Mucosa of descending colon (tissue), 3 donors: ENCODE data around the gene CBLB. TPM values are rescaled to one million over a fixed set of nuclear protein-coding genes. Genes with fewer than 3 reads are reported as not detected.
A peak's percentile ranks its signal among the peaks of the same experiment; 100 is the strongest.

Source experiments
- ATAC-seq: fragments of 200-7000 bp; cut with Tn5 transposase; one replicate; pipeline ENCODE4 v1.9.1; 2020; ENCODE audit warnings: mild to moderate bottlenecking, moderate library complexity
- DNase-seq, 3 donors: peaks; one replicate each; pipeline ENCODE4 v3.0.0-alpha.2; 2020
- H3K36me3 ChIP-seq: fragments of 200-600 bp; one replicate; pipeline ENCODE4 v1.8.0; 2021; ENCODE audit warnings: low read depth, mild to moderate bottlenecking
- H3K4me1 ChIP-seq: fragments of 200-600 bp; one replicate; pipeline ENCODE4 v1.8.0; 2021; ENCODE audit warnings: low read depth, mild to moderate bottlenecking
- H3K4me3 ChIP-seq: fragments of 200-600 bp; one replicate; pipeline ENCODE4 v1.8.0; 2021; ENCODE audit warnings: mild to moderate bottlenecking
- H3K9me3 ChIP-seq: fragments of 200-600 bp; one replicate; pipeline ENCODE4 v1.8.0; 2021; ENCODE audit warnings: mild to moderate bottlenecking
- intact Hi-C, 2 donors: fragments of 100-400 bp; cut with DNase I in 1 of 2; cut with micrococcal nuclease in 1 of 2; formaldehyde crosslinking; loops; one replicate each; pipeline versions ENCODE4 v1.11.0 to v1.11.1; 2022; cut with DNase I, micrococcal nuclease
- long read RNA-seq, 2 donors: library from polyadenylated mRNA; unstranded; transcript quantifications; one replicate each; pipeline ENCODE4 v2.0.0, GENCODE V29; 2019 to 2021
- total RNA-seq, 3 donors: library from RNA; stranded (reverse); fragmentation: NEBNext Ultra II Directional in 2 of 3; extraction: Animal tissue kit (Norgen Biotek cat#: 25700) in 2 of 3; gene quantifications; one replicate each; pipeline versions ENCODE4 v1.2.1 to v1.2.4, GENCODE V29; 2021 to 2023
- TF ChIP-seq, protein P1 (sequence below): fragments of 200-600 bp; IDR thresholded peaks from one replicate; pipeline ENCODE4 v1.8.0; 2022; ENCODE audit warnings: antibody characterized with exemption, mild to moderate bottlenecking
- donor health status: DM: no; HTN: no; CAD: no; lungs with moderate emphysema.
- donor health status: DM: no; HTN: no; CAD: no.
- donor health status: DM: no; HTN: yes; CAD: no.

Gene CBLB
- total RNA-seq = 10 to 100 TPM; 41.7 to 52.2 (median 51.0) TPM
- long read RNA-seq, donor 1, full-length matches to known transcripts = 2 of 8 reads
- long read RNA-seq, donor 1, partial matches to known transcripts = 3 of 8 reads
- long read RNA-seq, donor 1, other reads (novel, unspliced or antisense) = 3 of 8 reads
- long read RNA-seq, donor 2, partial matches to known transcripts = 5 of 9 reads
- long read RNA-seq, donor 2, other reads (novel, unspliced or antisense) = 4 of 9 reads

GRCh38 chr3:105868742-105869530, at the start of gene CBLB:
CBLB (minus strand) TSS chr3:105869012; CDS start chr3:105867577, 1,435 bp downstream.
- peak within 1 kb of the TSS; percentile 97 for H3K4me3 ChIP-seq
- TF ChIP-seq, protein P1, sequence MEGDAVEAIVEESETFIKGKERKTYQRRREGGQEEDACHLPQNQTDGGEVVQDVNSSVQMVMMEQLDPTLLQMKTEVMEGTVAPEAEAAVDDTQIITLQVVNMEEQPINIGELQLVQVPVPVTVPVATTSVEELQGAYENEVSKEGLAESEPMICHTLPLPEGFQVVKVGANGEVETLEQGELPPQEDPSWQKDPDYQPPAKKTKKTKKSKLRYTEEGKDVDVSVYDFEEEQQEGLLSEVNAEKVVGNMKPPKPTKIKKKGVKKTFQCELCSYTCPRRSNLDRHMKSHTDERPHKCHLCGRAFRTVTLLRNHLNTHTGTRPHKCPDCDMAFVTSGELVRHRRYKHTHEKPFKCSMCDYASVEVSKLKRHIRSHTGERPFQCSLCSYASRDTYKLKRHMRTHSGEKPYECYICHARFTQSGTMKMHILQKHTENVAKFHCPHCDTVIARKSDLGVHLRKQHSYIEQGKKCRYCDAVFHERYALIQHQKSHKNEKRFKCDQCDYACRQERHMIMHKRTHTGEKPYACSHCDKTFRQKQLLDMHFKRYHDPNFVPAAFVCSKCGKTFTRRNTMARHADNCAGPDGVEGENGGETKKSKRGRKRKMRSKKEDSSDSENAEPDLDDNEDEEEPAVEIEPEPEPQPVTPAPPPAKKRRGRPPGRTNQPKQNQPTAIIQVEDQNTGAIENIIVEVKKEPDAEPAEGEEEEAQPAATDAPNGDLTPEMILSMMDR = no peak
- DNase-seq (peak; percentile 93 to 95 (median 93)), ATAC-seq (peak; percentile 92)
- H3K36me3 ChIP-seq = no peaks in the 10 kb centered on the region
- intact Hi-C loops = loop anchor here in 1 of 2 donors (10.0 kb wide), 1 partner anchor 184 kb away; no protein-coding TSS in a partner anchor
- peaks cover 19% of the 10 kb centered on the region for H3K4me1 ChIP-seq
- H3K9me3 ChIP-seq = no peaks in the 10 kb centered on the region

DNA sequence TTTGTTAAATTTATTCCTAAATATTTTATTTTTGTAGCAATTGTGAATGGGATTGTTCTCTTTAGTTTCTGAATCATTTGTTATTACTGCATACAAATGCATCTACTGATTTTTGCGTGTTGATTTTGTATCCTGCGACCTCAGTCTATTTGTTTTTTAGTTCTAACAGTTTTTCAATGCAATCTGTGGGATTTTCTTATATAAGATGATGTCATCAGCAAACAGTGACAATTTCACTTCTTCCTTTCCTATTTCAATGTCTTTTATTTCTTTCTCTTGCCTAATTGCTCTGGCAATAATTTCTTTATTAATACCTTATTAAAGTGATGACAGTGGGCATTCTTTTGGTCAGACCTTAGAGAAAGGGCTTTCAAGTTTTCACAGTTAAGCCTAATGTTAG, 48.0 kb upstream of the CBLB start:
- ATAC-seq = no peak
- no peaks in the 10 kb centered on the region for H3K36me3 ChIP-seq
- H3K4me3 ChIP-seq = no peak overlapping the region
- TF ChIP-seq, protein P1 = no peak
- intact Hi-C loops = no loop called here
- H3K4me1 ChIP-seq = no peaks in the 10 kb centered on the region
- peaks cover 5% of the 10 kb centered on the region for H3K9me3 ChIP-seq
- no peak for DNase-seq

DNA sequence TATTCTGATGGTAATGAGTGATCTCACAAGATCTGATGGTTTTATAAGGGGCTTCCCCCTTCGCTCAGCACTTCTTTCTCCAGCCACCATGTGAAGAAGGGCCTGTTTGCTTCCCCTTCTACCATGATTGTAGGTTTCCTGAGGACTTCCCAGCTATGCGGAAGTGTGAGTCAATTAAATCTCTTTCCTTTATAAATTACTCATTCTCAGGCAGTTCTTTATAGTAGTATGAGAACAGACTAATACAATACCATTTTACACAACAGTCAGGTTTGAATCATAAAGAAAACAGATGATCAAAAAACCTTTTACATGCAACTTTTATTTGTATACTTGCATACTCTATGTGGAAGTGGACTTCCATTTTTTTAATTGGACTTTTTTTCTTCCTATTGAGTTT, 46.7 kb upstream of the CBLB start:
- intact Hi-C loops = no loop called here
- DNase-seq = no peak
- no peak for ATAC-seq
- Histone ChIP-seq H3K36me3 (no peaks in the 10 kb centered on the region), H3K4me1 (no peaks in the 10 kb centered on the region), H3K9me3 (peaks cover 5% of the 10 kb centered on the region), H3K4me3 (no peak overlapping the region)
- TF ChIP-seq, protein P1 = no peak

- TF ChIP-seq, protein P1 = no peak
These were observed 44.8 kb upstream of the CBLB start for GRCh38 chr3:105913616-105914015.

GRCh38 chr3:105912891-105913290, 44.1 kb upstream of the CBLB start:
- ATAC-seq (no peak), DNase-seq (no peak)
- Histone ChIP-seq H3K4me3 (no peak overlapping the region), H3K4me1 (no peaks in the 10 kb centered on the region), H3K36me3 (no peaks in the 10 kb centered on the region), H3K9me3 (peaks cover 5% of the 10 kb centered on the region)
- TF ChIP-seq, protein P1 = no peak
- intact Hi-C loops = no loop called here

More at GRCh38 chr3:105913616-105914015, 44.8 kb upstream of the CBLB start:
- H3K4me1 ChIP-seq = no peaks in the 10 kb centered on the region
- no peak overlapping the region for H3K4me3 ChIP-seq
- peaks cover 5% of the 10 kb centered on the region for H3K9me3 ChIP-seq
- ATAC-seq (no peak), DNase-seq (no peak)
- H3K36me3 ChIP-seq = no peaks in the 10 kb centered on the region
- intact Hi-C loops = no loop called here
